ENCODE results near the gene MTR. TPM values are rescaled to one million over a fixed set of nuclear protein-coding genes. Genes with fewer than 3 reads are reported as not detected.

The MTR gene
- total RNA-seq, 1 donor from 2014 or later, result 35.7 TPM

DNA sequence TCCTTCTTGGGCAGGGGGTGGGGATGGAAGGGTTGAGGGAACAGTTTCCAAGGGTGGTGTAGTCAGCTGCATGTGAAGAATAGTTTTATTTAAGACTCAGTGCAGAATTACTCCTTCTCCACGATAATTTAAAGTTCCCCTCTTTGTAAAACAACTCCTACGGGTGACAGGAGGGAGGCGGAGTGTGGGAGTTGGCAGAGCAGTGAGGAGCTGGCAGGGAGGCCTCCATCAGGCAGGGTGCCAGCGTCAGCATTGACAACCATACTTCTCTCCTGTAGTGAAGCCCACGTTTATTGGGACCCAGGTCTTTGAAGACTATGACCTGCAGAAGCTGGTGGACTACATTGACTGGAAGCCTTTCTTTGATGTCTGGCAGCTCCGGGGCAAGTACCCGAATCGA lies 93.8 kb downstream of the MTR start:
- no peak for TF ChIP-seq CTCF (IDR thresholded peaks at IDR 0.05)
- intact Hi-C loops (cut with DNase I), result no loop called here
- no peak for ATAC-seq
- Histone ChIP-seq H3K27ac (no peak overlapping the region), H3K4me1 (no peaks in the 10 kb centered on the region), H3K36me3 (peaks cover 82% of the 10 kb centered on the region), H3K27me3 (ENCODE audit: low read depth) (no peaks in the 10 kb centered on the region), H3K9me3 (no peaks in the 10 kb centered on the region), H3K4me3 (no peak overlapping the region)
- DNase-seq, result no peak

DNA sequence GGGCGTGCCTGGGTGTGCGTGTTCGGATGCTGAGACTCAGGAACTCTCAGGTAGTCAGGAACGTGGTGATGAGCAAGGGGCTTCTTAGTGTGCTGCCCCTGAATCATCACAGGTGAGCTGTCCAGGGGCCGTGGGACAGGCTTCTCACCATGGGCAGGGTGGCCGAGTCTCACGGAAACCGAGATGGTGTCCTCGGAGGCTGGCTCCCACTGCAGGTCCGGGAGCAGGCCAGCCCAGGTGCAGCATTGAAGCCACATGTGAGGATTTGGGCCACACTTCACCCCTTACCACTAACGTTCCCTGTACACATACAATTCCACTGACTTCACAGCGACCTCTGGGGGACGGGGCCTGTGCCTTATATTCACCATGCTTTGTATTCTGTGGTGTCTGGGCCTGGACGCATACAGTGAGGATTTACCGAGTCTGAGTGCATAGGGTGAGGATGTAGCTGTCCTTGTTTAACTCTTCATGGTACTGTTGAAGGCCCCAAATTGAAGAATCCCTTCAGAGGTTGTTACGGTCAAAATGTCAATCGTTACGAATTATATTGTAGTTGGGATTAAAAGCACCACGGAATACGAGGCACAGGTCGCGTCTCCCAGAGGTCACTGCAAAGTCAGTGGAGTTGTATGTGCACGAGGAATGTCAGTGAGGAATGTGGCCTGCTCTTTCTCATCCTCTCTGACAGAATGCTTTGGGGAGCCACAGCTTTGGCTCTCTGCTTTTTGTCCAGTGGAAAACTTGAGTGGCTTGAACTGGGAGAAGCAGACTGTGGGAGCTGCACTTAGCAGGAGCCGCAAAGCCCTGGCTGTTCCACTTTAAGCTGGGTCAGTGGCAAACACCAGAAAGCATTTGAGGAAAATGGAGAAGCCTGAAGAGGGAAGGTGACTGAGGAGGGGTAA lies 95.3 kb downstream of the MTR start:
- DNase-seq, result no peak
- intact Hi-C loops (cut with DNase I), result no loop called here
- no peak overlapping the region for H3K4me3 ChIP-seq
- H3K27me3 ChIP-seq (ENCODE audit: low read depth), result no peaks in the 10 kb centered on the region
- no peaks in the 10 kb centered on the region for H3K9me3 ChIP-seq
- TF ChIP-seq CTCF (IDR thresholded peaks at IDR 0.05), result no peak
- no peak for ATAC-seq
- H3K36me3 ChIP-seq, result peaks cover 89% of the 10 kb centered on the region
- no peak overlapping the region for H3K27ac ChIP-seq
- H3K4me1 ChIP-seq, result no peaks in the 10 kb centered on the region

DNA sequence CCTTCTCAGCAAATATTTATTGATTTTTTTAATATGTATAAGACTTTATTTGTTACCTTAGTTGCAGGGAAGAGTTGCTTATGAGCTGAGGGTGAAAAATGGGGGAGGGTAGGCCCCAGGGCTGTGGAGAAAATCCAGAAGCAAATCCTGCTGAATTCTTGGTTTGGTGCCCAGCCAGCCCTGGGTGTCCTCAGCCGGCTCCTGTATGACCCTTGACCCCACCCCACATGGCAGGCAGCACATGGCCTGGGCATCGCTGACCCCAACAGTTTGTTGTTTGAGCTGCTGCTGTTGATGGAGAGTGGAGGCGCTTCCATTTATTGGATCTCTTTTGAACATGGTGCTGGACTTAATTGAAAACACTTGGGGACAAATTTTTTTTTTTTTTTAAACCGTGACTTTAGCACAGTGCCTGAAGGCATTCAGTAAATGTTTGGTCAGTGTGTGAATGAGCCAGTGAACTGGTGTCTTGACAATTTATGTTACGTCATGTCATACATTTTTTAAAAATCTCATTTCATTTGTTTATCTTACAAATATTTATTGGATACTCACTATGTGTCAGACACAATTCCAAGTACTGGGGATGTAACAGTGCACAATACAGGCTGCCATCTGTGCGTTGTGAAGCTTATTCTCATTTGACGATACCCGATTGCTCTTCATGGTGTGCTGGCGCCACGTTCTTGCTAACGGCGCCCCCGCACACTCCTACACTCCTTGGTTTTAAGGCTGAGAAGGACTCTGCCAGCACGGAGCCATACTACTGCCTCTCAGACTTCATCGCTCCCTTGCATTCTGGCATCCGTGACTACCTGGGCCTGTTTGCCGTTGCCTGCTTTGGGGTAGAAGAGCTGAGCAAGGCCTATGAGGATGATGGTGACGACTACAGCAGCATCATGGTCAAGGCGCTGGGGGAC lies 98.8 kb downstream of the MTR start:
- peaks cover 98% of the 10 kb centered on the region for H3K36me3 ChIP-seq

DNA sequence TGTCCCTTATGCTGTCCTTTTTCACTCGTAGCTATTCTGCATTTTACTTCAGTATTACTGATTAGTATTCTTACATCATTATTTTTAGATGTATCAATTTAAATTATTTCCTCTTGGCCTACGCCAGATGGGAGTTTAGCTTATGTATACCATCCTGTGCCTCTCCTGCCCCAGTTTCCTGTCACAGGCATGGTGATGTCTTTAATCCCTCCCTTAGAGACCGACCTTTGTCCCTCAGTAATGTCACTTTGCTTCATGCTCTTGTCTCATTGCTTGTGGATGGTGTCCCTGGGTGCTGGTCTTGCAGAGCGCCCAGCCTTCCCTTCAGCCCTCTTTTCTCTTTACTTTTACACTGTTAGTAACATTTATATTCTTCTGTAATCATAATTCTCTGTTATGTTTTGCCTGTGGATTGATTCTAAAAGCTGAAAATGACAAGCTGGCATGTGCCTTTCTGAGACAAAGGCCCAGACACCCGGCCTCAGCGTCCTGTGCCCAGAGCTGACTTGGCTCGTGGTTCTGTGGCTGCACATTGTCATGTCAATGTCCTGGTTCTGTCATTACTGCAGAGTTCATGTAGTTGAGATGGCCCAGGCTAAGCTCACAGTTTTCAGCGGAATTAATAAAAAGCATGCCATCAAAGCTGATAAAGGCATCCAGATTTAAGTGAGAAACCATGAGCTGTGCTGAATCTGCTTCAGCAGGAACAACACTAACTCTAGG lies 100.7 kb downstream of the MTR start:
- peaks cover 86% of the 10 kb centered on the region for H3K36me3 ChIP-seq

More for the DNA sequence above, 98.8 kb downstream of the MTR start:
- ATAC-seq (no peak), DNase-seq (no peak)
- Histone ChIP-seq H3K4me3 (no peak overlapping the region), H3K4me1 (no peaks in the 10 kb centered on the region), H3K9me3 (no peaks in the 10 kb centered on the region), H3K27me3 (ENCODE audit: low read depth) (no peaks in the 10 kb centered on the region), H3K27ac (no peak overlapping the region)
- intact Hi-C loops (cut with DNase I), result no loop called here
- no peak for TF ChIP-seq CTCF (IDR thresholded peaks at IDR 0.05)

More for the DNA sequence above, 100.7 kb downstream of the MTR start:
- Histone ChIP-seq H3K27me3 (ENCODE audit: low read depth) (no peaks in the 10 kb centered on the region), H3K4me3 (no peak overlapping the region), H3K4me1 (no peaks in the 10 kb centered on the region), H3K27ac (no peak overlapping the region), H3K9me3 (no peaks in the 10 kb centered on the region)
- TF ChIP-seq CTCF (IDR thresholded peaks at IDR 0.05), result no peak
- ATAC-seq (no peak), DNase-seq (no peak)
- intact Hi-C loops (cut with DNase I), result no loop called here
